Activated CD8-positive, alpha-beta T cell treated with anti-CD3 and anti-CD28 coated beads for 36 hours (primary cell): ENCODE measurements around the gene TST. TPM values are rescaled to one million over a fixed set of nuclear protein-coding genes. Genes with fewer than 3 reads are reported as not detected.

Experiments used
- ATAC-seq: fragments of 200-7000 bp; cut with Tn5 transposase; one replicate; pipeline ENCODE4 v1.10.0; 2021; ENCODE audit warnings: mild to moderate bottlenecking, moderate library complexity
- CTCF ChIA-PET: fragments of 350-600 bp; sonication (Branson Sonifier 250); formaldehyde crosslinking; loops from one replicate; lab custom pipeline; 2021; ENCODE audit warnings: antibody characterized with exemption; lab: Charles Lee
- POLR2A ChIA-PET: fragments of 350-600 bp; sonication (Branson Sonifier 250); formaldehyde crosslinking; loops from one replicate; lab custom pipeline; 2021; ENCODE audit warnings: antibody characterized with exemption; lab: Charles Lee
- DNase-seq: peaks from one replicate; pipeline ENCODE4 v3.0.0-alpha.2; 2020
- H3K27ac Mint-ChIP-seq: one replicate; pipeline ENCODE4 v1.8.0; 2021; ENCODE audit warnings: mild to moderate bottlenecking, mixed read lengths
- H3K27me3 Mint-ChIP-seq: one replicate; pipeline ENCODE4 v1.8.0; 2021; ENCODE audit warnings: mixed read lengths
- H3K36me3 Mint-ChIP-seq: one replicate; pipeline ENCODE4 v1.8.0; 2021; ENCODE audit warnings: low read depth, mixed read lengths
- H3K4me1 Mint-ChIP-seq: one replicate; pipeline ENCODE4 v1.8.0; 2021; ENCODE audit warnings: low read depth, mixed read lengths
- H3K4me3 Mint-ChIP-seq: one replicate; pipeline ENCODE4 v1.8.0; 2021; ENCODE audit warnings: mild to moderate bottlenecking, moderate library complexity, mixed read lengths
- H3K9me3 Mint-ChIP-seq: one replicate; pipeline ENCODE4 v1.8.0; 2021; ENCODE audit warnings: mixed read lengths
- intact Hi-C: fragments of 100-400 bp; cut with micrococcal nuclease; formaldehyde crosslinking; loops from one replicate; pipeline ENCODE4 v1.10.0; 2022
- total RNA-seq, 2 experiments: library from RNA; stranded (reverse); gene quantifications; one replicate each; pipeline ENCODE4 v1.2.3, GENCODE V29; 2021
- TF ChIP-seq, protein P1 (sequence below): fragments of 200-600 bp; IDR thresholded peaks from one replicate; pipeline ENCODE4 v1.8.0; 2022; ENCODE audit warnings: antibody characterized with exemption, mild to moderate bottlenecking

The TST gene
- total RNA-seq, 2 experiments from 2014 or later: 1.2 to 1.8 TPM

DNA sequence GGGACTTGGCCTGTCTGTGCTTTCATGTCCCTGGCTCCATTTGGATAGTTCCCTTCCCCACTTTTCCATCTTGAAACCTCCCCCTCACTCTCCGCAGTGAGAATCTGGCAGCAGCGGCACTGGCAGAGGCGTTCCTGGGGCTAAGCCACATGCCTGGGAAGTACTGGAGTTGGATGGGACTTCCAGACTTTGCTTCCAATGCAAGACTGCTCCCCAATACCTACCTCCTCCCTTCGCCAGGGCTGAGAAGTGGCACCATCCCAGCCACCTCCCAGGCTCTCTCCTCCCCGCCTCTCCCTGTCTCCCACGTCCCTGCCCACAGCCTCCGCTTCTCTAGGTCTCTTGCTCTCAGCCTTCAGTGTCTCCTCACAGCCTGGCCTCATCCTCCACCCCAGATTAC, 16.6 kb downstream of the TST start:
- ChIA-PET CTCF (interaction anchor here (0.6 kb wide), 1 partner anchor 11 kb away, joined by 3 read pairs; no protein-coding TSS in a partner anchor), POLR2A (no interaction called here)
- intact Hi-C loops: no loop called here
- no peak overlapping the region for H3K4me3 Mint-ChIP-seq
- H3K36me3 Mint-ChIP-seq: no peaks in the 10 kb centered on the region
- peaks cover 7% of the 10 kb centered on the region for H3K27me3 Mint-ChIP-seq
- H3K27ac Mint-ChIP-seq: no peak overlapping the region
- H3K4me1 Mint-ChIP-seq: no peaks in the 10 kb centered on the region
- TF ChIP-seq, protein P1, sequence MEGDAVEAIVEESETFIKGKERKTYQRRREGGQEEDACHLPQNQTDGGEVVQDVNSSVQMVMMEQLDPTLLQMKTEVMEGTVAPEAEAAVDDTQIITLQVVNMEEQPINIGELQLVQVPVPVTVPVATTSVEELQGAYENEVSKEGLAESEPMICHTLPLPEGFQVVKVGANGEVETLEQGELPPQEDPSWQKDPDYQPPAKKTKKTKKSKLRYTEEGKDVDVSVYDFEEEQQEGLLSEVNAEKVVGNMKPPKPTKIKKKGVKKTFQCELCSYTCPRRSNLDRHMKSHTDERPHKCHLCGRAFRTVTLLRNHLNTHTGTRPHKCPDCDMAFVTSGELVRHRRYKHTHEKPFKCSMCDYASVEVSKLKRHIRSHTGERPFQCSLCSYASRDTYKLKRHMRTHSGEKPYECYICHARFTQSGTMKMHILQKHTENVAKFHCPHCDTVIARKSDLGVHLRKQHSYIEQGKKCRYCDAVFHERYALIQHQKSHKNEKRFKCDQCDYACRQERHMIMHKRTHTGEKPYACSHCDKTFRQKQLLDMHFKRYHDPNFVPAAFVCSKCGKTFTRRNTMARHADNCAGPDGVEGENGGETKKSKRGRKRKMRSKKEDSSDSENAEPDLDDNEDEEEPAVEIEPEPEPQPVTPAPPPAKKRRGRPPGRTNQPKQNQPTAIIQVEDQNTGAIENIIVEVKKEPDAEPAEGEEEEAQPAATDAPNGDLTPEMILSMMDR: no peak
- ATAC-seq (no peak), DNase-seq (no peak)
- no peaks in the 10 kb centered on the region for H3K9me3 Mint-ChIP-seq

DNA sequence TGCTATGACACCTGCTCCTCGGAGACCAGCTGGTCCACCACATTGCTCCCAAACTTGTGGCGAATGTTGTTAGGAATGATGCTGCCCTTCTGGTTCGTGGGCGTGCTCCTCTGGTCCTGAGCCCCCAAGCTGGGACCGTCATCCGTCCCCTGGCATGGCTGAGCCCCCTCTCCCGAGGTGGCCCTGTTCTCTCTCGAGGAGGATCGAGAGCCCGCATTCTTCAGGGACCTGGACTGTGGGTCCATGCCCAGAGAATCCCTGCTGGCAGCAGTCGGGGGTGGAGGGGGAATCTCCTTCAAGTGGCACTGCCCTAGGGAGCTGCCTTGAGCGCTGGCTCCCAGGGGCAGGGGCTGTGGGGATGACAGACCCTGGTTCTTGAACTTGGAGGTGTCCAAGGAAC, 17.4 kb downstream of the TST start:
- no peak for DNase-seq
- CTCF ChIA-PET: no interaction called here
- TF ChIP-seq, protein P1: no peak
- H3K27me3 Mint-ChIP-seq: peaks cover 7% of the 10 kb centered on the region
- POLR2A ChIA-PET: no interaction called here
- no peak for ATAC-seq
- no peak overlapping the region for H3K4me3 Mint-ChIP-seq
- no peaks in the 10 kb centered on the region for H3K9me3 Mint-ChIP-seq
- intact Hi-C loops: no loop called here
- H3K36me3 Mint-ChIP-seq: no peaks in the 10 kb centered on the region
- no peak overlapping the region for H3K27ac Mint-ChIP-seq
- H3K4me1 Mint-ChIP-seq: no peaks in the 10 kb centered on the region

DNA sequence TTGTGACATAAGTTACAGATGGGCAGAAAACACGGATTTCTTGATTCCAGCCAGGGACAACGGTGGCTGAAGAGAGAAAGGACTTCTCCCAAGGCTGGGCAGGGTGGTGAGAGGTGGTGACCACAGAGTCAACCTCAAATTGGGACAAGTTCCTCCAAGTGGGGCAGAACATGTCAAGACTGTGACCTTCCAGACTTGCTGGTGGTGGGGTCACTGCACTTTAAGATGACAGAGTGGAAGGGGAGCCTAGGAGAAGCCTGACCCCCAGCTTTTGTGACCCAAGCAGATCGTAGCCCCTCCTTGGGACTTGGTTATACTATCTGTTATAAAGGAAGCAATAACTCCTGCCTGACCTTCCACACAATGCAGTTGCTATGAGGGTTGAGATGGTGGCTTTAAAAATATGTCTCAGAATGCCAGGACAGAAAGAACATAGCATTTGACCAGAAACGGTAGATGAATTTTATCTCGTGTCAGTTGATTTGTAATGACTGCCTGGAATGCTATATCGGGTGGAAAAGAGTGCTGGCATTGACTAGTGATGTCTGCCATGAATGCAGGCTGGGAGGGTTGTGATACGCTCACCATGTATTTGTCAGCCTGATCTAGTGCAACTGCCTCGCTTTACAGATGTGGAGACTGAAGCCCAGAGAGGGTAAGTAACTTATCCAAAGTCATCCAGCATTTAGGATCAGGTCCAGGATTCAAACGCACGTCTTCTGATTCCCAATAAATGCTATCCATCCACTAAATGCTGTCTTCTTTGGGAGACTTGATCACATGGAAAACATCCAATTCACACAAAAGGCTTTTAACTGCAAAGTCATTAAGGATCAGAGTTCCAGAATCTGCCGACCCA, 18.3 kb downstream of the TST start:
- Mint-ChIP-seq H3K4me1 (no peaks in the 10 kb centered on the region), H3K36me3 (no peaks in the 10 kb centered on the region), H3K9me3 (no peaks in the 10 kb centered on the region), H3K27me3 (peaks cover 4% of the 10 kb centered on the region), H3K27ac (no peak overlapping the region), H3K4me3 (no peak overlapping the region)
- ATAC-seq (no peak), DNase-seq (no peak)
- intact Hi-C loops: no loop called here
- ChIA-PET POLR2A (no interaction called here), CTCF (interaction anchor here (1.1 kb wide), 1 partner anchor 14 kb away, joined by 3 read pairs; no protein-coding TSS in a partner anchor)
- TF ChIP-seq, protein P1: no peak

DNA sequence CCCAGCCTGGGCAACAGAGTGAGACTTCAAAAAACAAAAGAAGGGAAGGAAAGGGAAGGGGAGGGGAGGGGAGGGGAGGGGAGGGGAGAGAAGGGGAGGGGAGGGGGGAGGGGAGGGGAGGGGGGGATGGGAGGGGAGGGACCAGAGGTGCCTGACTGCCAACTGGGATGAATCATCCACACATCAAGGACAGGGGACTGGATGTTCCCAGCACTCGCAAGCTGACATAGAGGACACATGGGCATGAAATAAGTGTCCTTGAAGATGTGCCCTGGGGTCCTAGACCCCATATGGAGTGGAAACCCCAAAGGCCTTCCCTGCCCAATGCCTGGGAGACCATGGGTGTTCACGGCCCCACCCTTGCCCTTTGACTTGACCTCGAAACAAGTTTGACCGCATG, 19.8 kb downstream of the TST start:
- no peaks in the 10 kb centered on the region for H3K36me3 Mint-ChIP-seq
- no peak overlapping the region for H3K27ac Mint-ChIP-seq

More for the DNA sequence above, 19.8 kb downstream of the TST start:
- no peak overlapping the region for H3K4me3 Mint-ChIP-seq
- ATAC-seq (no peak), DNase-seq (no peak)
- H3K9me3 Mint-ChIP-seq: no peaks in the 10 kb centered on the region
- peaks cover 6% of the 10 kb centered on the region for H3K27me3 Mint-ChIP-seq
- intact Hi-C loops: no loop called here
- H3K4me1 Mint-ChIP-seq: no peaks in the 10 kb centered on the region
- TF ChIP-seq, protein P1: no peak
- ChIA-PET CTCF (interaction anchor here (0.8 to 2.9 kb wide), 3 partner anchors 8 to 22 kb away, joined by 3 to 12 read pairs (median 9); a partner anchor contains a TSS), POLR2A (no interaction called here)
